ENCODE results near the gene POLR1A.
A peak's percentile ranks its signal among the peaks of the same experiment; 100 is the strongest.

Gene POLR1A

DNA sequence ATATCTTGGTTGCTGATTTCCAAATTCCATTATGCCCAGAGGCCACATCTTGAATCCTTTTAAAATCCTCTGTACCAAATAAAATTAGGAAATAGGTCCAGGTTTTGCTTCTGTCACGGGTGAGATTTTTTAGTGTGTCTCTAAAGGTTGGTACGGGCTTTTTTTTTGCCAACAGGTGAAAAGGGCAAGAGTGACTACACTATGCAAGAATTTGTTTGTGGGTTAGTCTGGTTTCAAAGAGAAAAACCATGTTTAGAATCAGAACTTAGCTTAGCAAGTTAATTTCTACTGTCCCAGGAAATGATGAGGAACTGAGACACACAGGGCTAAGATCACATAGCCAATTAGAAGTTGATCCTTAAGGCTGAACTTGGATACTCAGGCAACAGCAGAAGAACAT lies 41.7 kb downstream of the POLR1A start:
- Mint-ChIP-seq H3K4me1 (ENCODE audit: low read depth) (peaks cover 20% of the 10 kb centered on the region), H3K36me3 (ENCODE audit: low read depth) (peaks cover 97% of the 10 kb centered on the region), H3K27me3 (no peaks in the 10 kb centered on the region), H3K9me3 (peaks cover 5% of the 10 kb centered on the region), H3K27ac (no peak overlapping the region), H3K4me3 (no peak overlapping the region)
- DNase-seq = no peak

DNA sequence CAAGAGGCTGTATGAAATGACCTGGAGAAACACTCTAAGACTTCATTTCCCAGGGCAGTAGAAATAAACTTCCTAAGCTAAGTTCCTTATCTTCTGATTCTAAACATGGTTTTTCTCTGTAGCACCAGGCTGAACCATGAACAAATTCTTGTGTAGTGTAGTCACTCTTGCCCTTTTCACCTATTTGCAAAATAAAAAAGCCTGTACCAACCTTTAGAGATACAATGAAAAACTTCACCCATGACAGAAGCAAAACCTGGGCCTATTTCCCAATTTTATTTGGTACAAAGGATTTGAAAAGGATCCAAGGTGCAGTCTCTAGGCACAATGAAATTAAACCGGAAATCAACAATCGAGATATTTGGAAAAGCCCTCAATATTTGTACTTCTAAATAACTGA lies 43.6 kb downstream of the POLR1A start:
- Mint-ChIP-seq H3K36me3 (ENCODE audit: low read depth) (peaks cover 92% of the 10 kb centered on the region), H3K9me3 (peaks cover 5% of the 10 kb centered on the region), H3K4me3 (no peak overlapping the region), H3K4me1 (ENCODE audit: low read depth) (peaks cover 5% of the 10 kb centered on the region), H3K27me3 (no peaks in the 10 kb centered on the region), H3K27ac (no peak overlapping the region)
- no peak for DNase-seq

- no peak overlapping the region for H3K4me3 Mint-ChIP-seq
- no peaks in the 10 kb centered on the region for H3K9me3 Mint-ChIP-seq
- DNase-seq = no peak
- H3K27me3 Mint-ChIP-seq = no peaks in the 10 kb centered on the region
- H3K27ac Mint-ChIP-seq = no peak overlapping the region
- H3K4me1 Mint-ChIP-seq (ENCODE audit: low read depth) = no peaks in the 10 kb centered on the region
- H3K36me3 Mint-ChIP-seq (ENCODE audit: low read depth) = peaks cover 92% of the 10 kb centered on the region
These were observed 48.9 kb downstream of the POLR1A start for GRCh38 chr2:86056590-86057331.

DNA sequence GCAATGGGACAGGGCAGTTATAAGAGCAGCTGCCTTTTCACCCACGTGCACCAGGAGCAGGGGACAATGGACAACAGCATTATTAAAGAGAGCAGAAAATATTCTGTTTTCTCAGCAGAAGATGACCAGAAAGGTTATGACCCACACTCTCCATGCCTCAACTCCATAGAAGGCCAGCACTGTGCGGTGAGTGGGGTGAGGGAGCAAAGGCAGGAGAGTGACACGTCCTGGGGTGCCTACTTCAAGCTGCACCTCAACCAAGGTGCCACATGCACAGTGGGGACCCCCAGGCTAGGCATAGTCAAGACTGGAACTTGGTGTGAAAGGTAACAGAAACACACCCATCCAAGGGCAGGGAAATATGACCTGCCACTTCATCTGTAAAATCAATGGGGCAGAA lies 50.4 kb downstream of the POLR1A start:
- no peak overlapping the region for H3K4me3 Mint-ChIP-seq
- no peak overlapping the region for H3K27ac Mint-ChIP-seq
- peaks cover 89% of the 10 kb centered on the region for H3K36me3 Mint-ChIP-seq (ENCODE audit: low read depth)

GRCh38 chr2:86054535-86055082 lies 51.1 kb downstream of the POLR1A start:
- H3K4me3 Mint-ChIP-seq = no peak overlapping the region
- no peaks in the 10 kb centered on the region for H3K9me3 Mint-ChIP-seq
- H3K36me3 Mint-ChIP-seq (ENCODE audit: low read depth) = peaks cover 89% of the 10 kb centered on the region
- no peak overlapping the region for H3K27ac Mint-ChIP-seq
- DNase-seq = no peak
- no peaks in the 10 kb centered on the region for H3K4me1 Mint-ChIP-seq (ENCODE audit: low read depth)
- H3K27me3 Mint-ChIP-seq = no peaks in the 10 kb centered on the region

More for the DNA sequence above, 50.4 kb downstream of the POLR1A start:
- Mint-ChIP-seq H3K27me3 (no peaks in the 10 kb centered on the region), H3K4me1 (ENCODE audit: low read depth) (no peaks in the 10 kb centered on the region), H3K9me3 (no peaks in the 10 kb centered on the region)
- DNase-seq = no peak

DNA sequence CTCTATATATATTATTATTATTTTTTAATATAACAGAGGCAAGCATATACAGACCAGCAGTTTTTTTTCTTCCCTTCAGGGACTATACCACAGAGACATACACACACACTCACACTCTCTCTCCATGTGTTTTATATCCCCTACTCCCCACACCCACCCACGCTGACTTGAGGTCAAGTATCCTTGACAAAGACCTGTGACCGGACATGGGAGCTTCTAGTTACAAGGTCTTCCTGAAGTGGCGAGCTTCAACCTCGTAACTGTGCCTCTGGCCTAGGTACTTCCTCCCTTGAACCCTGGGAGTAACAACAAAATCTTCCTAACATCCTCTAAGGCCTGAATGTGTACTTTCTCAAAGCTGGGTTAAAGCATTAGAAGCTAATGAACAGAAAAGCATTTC lies 52.5 kb downstream of the POLR1A start:
- Mint-ChIP-seq H3K27ac (no peak overlapping the region), H3K4me1 (ENCODE audit: low read depth) (no peaks in the 10 kb centered on the region), H3K36me3 (ENCODE audit: low read depth) (peaks cover 96% of the 10 kb centered on the region), H3K9me3 (no peaks in the 10 kb centered on the region), H3K27me3 (no peaks in the 10 kb centered on the region), H3K4me3 (no peak overlapping the region)
- no peak for DNase-seq

DNA sequence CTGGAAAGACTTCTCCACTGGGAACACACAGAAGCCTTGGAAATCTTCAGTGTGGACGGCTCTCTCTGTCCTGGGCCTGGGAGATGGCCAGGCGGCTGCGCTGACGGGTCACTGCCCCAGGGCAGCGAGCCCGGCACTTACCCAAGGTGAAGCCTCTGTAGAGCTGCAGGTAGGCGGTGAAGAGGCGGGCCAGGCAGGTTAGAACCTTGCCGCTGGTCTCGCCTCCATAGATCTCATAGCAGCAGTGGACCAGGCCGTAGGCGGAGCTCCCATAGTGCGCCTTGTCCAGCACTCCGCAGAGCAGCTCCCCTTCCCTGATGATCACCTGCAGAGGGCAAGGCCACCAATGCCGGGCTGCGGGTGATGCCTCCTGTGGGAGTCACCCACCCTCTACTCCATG lies 53.0 kb downstream of the POLR1A start:
- H3K4me3 Mint-ChIP-seq = no peak overlapping the region
- peak; percentile 25 for DNase-seq
- H3K36me3 Mint-ChIP-seq (ENCODE audit: low read depth) = peaks cover 96% of the 10 kb centered on the region
- H3K4me1 Mint-ChIP-seq (ENCODE audit: low read depth) = no peaks in the 10 kb centered on the region
- no peak overlapping the region for H3K27ac Mint-ChIP-seq
- no peaks in the 10 kb centered on the region for H3K27me3 Mint-ChIP-seq
- H3K9me3 Mint-ChIP-seq = no peaks in the 10 kb centered on the region

DNA sequence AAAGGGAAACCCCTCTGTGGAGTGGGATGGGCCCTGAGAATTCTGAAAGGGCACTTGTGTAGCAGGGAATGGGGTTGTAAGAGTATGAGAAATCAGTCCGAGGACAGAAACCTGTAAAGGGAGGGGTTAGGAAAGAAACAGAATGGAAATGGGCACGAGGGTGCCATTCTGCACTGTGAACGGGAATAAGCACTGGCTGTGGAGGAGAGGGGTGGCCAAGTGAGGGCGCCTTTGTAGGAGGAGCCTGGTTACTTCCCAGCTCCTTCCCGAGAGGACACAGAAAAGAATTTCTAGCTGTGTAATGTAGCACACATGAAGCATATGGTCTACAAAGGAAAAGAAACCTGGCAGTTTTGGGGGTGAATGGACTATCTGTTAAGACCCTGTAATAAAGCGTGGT lies 53.4 kb downstream of the POLR1A start:
- no peak for DNase-seq
- no peaks in the 10 kb centered on the region for H3K9me3 Mint-ChIP-seq
- peaks cover 96% of the 10 kb centered on the region for H3K36me3 Mint-ChIP-seq (ENCODE audit: low read depth)
- H3K27me3 Mint-ChIP-seq = no peaks in the 10 kb centered on the region
- no peak overlapping the region for H3K27ac Mint-ChIP-seq
- H3K4me1 Mint-ChIP-seq (ENCODE audit: low read depth) = no peaks in the 10 kb centered on the region
- no peak overlapping the region for H3K4me3 Mint-ChIP-seq

DNA sequence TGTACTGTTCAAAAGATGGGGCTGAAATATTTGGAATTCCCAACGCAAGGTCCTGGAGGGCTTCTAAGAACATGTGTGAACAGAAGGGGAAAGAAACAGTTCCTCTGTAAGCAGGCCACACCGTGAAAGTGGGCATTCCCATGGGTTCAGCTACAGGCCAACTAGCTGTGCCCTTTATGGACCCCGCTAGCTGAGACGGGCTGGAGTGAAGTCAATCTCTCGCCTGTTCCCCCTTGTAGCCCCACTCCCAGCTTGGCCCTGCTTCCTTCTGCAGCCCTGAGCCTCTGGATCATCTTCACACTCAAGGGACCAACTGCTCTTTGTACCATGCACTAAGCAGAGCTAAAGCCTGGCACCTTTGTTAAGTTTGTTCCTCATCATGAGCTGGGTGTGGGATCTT lies 55.4 kb downstream of the POLR1A start:
- peaks cover 95% of the 10 kb centered on the region for H3K36me3 Mint-ChIP-seq (ENCODE audit: low read depth)
- H3K9me3 Mint-ChIP-seq = no peaks in the 10 kb centered on the region
- H3K27me3 Mint-ChIP-seq = no peaks in the 10 kb centered on the region
- no peak overlapping the region for H3K27ac Mint-ChIP-seq
- no peaks in the 10 kb centered on the region for H3K4me1 Mint-ChIP-seq (ENCODE audit: low read depth)
- no peak overlapping the region for H3K4me3 Mint-ChIP-seq
- DNase-seq = peak; percentile 7

GRCh38 chr2:86049529-86049928 lies 56.2 kb downstream of the POLR1A start:
- H3K4me1 Mint-ChIP-seq (ENCODE audit: low read depth) = no peaks in the 10 kb centered on the region
- peaks cover 95% of the 10 kb centered on the region for H3K36me3 Mint-ChIP-seq (ENCODE audit: low read depth)
- no peak overlapping the region for H3K27ac Mint-ChIP-seq
- H3K9me3 Mint-ChIP-seq = no peaks in the 10 kb centered on the region
- no peaks in the 10 kb centered on the region for H3K27me3 Mint-ChIP-seq
- DNase-seq = no peak
- H3K4me3 Mint-ChIP-seq = no peak overlapping the region

DNA sequence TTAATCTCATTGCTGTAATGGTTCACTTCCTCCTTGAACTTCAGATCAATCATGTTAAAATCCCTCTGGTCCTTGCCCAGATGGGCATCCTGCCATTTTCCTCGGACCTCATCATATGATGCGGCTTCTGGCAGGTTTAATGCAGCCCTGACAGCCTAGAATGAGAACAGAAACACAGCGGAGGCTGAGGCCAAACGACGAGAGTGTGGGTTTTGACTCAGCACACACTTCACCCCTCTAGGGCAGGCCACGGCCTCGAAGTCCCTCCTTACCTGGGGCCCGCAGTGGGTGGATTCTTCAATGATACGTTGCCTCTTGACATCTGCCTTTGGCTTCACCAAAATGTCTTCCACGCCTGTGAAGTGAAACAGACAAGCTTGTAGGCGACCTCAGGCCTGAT lies 56.8 kb downstream of the POLR1A start:
- no peak for DNase-seq
- H3K27me3 Mint-ChIP-seq = no peaks in the 10 kb centered on the region
- H3K36me3 Mint-ChIP-seq (ENCODE audit: low read depth) = peaks cover 95% of the 10 kb centered on the region
- no peaks in the 10 kb centered on the region for H3K9me3 Mint-ChIP-seq
- peak overlapping the region; percentile 22 for H3K27ac Mint-ChIP-seq
- H3K4me3 Mint-ChIP-seq = no peak overlapping the region
- no peaks in the 10 kb centered on the region for H3K4me1 Mint-ChIP-seq (ENCODE audit: low read depth)

GRCh38 chr2:86048383-86048701 lies 57.3 kb downstream of the POLR1A start:
- Mint-ChIP-seq H3K27ac (no peak overlapping the region), H3K4me3 (no peak overlapping the region), H3K4me1 (ENCODE audit: low read depth) (no peaks in the 10 kb centered on the region), H3K9me3 (no peaks in the 10 kb centered on the region), H3K27me3 (no peaks in the 10 kb centered on the region), H3K36me3 (ENCODE audit: low read depth) (peaks cover 95% of the 10 kb centered on the region)
- DNase-seq = no peak

- H3K9me3 Mint-ChIP-seq = no peaks in the 10 kb centered on the region
- no peaks in the 10 kb centered on the region for H3K27me3 Mint-ChIP-seq
- H3K4me3 Mint-ChIP-seq = no peak overlapping the region
- H3K36me3 Mint-ChIP-seq (ENCODE audit: low read depth) = peaks cover 96% of the 10 kb centered on the region
- peaks cover 4% of the 10 kb centered on the region for H3K4me1 Mint-ChIP-seq (ENCODE audit: low read depth)
- no peak for DNase-seq
- no peak overlapping the region for H3K27ac Mint-ChIP-seq
These were observed 57.9 kb downstream of the POLR1A start for GRCh38 chr2:86047575-86048382.

- Mint-ChIP-seq H3K4me3 (no peak overlapping the region), H3K27me3 (no peaks in the 10 kb centered on the region), H3K27ac (peak overlapping the region; percentile 14), H3K9me3 (no peaks in the 10 kb centered on the region), H3K4me1 (ENCODE audit: low read depth) (peaks cover 26% of the 10 kb centered on the region), H3K36me3 (ENCODE audit: low read depth) (peaks cover 99% of the 10 kb centered on the region)
- peak; percentile 11 for DNase-seq
These were observed 60.1 kb downstream of the POLR1A start for GRCh38 chr2:86045541-86045940.

GRCh38 chr2:86044614-86045013 lies 61.1 kb downstream of the POLR1A start:
- DNase-seq = peak; percentile 22
- Mint-ChIP-seq H3K27ac (no peak overlapping the region), H3K9me3 (no peaks in the 10 kb centered on the region), H3K4me3 (no peak overlapping the region), H3K27me3 (no peaks in the 10 kb centered on the region), H3K36me3 (ENCODE audit: low read depth) (peaks cover 99% of the 10 kb centered on the region), H3K4me1 (ENCODE audit: low read depth) (peaks cover 36% of the 10 kb centered on the region)

Measured in activated T-cell treated with anti-CD3 and anti-CD28 coated beads, Interleukin-2, amount 50 U/mL, for 24 hours (primary cell).